GM10248 (cell line): Measurements from ENCODE around the gene CEP131.
A peak's percentile ranks its signal among the peaks of the same experiment; 100 is the strongest.

ENCODE experiments used
- CTCF ChIA-PET: fragments of 300-600 bp; sonication (Branson Sonifier 250); formaldehyde crosslinking; extraction: SDS; loops from one replicate; lab custom pipeline; 2021; ENCODE audit warnings: antibody characterized with exemption; lab: Yijun Ruan, JAX
- POLR2A ChIA-PET: fragments of 350-650 bp; sonication (Branson Sonifier 250); formaldehyde crosslinking; extraction: SDS; loops from one replicate; lab custom pipeline; 2020; ENCODE audit warnings: antibody characterized with exemption; lab: Yijun Ruan, JAX
- DNase-seq: peaks from one replicate; pipeline ENCODE4 v3.0.0; 2012; ENCODE audit errors: extremely low spot score
- CTCF ChIP-seq: IDR thresholded peaks from 2 replicates; pipeline ENCODE4 v1.5.1; 2012; ENCODE audit warnings: mild to moderate bottlenecking, low read depth; ENCODE audit errors: extremely low read depth, missing control alignments, control extremely low read depth

The CEP131 gene

GRCh38 chr17:81248649-81249048, 25.9 kb upstream of the CEP131 start:
- CTCF ChIA-PET = interaction anchor here (2.5 kb wide), 1 partner anchor 236 kb away, joined by 9 read pairs; no protein-coding TSS in a partner anchor

GRCh38 chr17:81247339-81247990, 24.7 kb upstream of the CEP131 start:
- CTCF ChIA-PET = interaction anchor here (0.9 to 2.5 kb wide), 2 partner anchors 19 to 237 kb away, joined by 3 to 9 read pairs; no protein-coding TSS in a partner anchor
- POLR2A ChIA-PET = no interaction called here
- no peak for TF ChIP-seq CTCF
- no peak for DNase-seq

More at GRCh38 chr17:81248649-81249048, 25.9 kb upstream of the CEP131 start:
- DNase-seq = no peak
- POLR2A ChIA-PET = no interaction called here
- TF ChIP-seq CTCF = no peak

- ChIA-PET CTCF (interaction anchor here (2.5 kb wide), 1 partner anchor 238 kb away, joined by 9 read pairs; no protein-coding TSS in a partner anchor), POLR2A (no interaction called here)
- TF ChIP-seq CTCF = no peak
- DNase-seq = no peak
These were observed 24.0 kb upstream of the CEP131 start for GRCh38 chr17:81246679-81247338.

- no peak for TF ChIP-seq CTCF
- no peak for DNase-seq
- ChIA-PET CTCF (interaction anchor here (2.5 kb wide), 1 partner anchor 238 kb away, joined by 9 read pairs; no protein-coding TSS in a partner anchor), POLR2A (no interaction called here)
These were observed 23.5 kb upstream of the CEP131 start for GRCh38 chr17:81246343-81246670.

- no peak for DNase-seq
- no peak for TF ChIP-seq CTCF
- CTCF ChIA-PET = interaction anchor here (0.9 to 2.6 kb wide), 3 partner anchors 7 to 239 kb away, joined by 3 to 9 read pairs (median 5); no protein-coding TSS in a partner anchor
- POLR2A ChIA-PET = no interaction called here
These were observed 23.0 kb upstream of the CEP131 start for GRCh38 chr17:81245665-81246342.

- ChIA-PET POLR2A (no interaction called here), CTCF (interaction anchor here (0.9 to 2.6 kb wide), 3 partner anchors 8 to 240 kb away, joined by 3 to 9 read pairs (median 5); no protein-coding TSS in a partner anchor)
- no peak for TF ChIP-seq CTCF
- DNase-seq = peak; percentile 59
These were observed 22.4 kb upstream of the CEP131 start for GRCh38 chr17:81245024-81245664.
